ENCODE results near the gene COPB2. TPM values are rescaled to one million over a fixed set of nuclear protein-coding genes. Genes with fewer than 3 reads are reported as not detected.
A peak's percentile ranks its signal among the peaks of the same experiment; 100 is the strongest.

Gene COPB2
- total RNA-seq, 1 donor: 314 TPM

GRCh38 chr3:139318826-139319225 lies 70.6 kb downstream of the COPB2 start:
- no peak overlapping the region for H3K4me3 ChIP-seq (ENCODE audit: low read depth, low read length)
- no peak for TF ChIP-seq CTCF (IDR thresholded peaks at IDR 0.05; ENCODE audit: insufficient read depth, low read depth, low read length)
- DNase-seq (ENCODE audit: low read depth): no peak

GRCh38 chr3:139318431-139318816 lies 71.0 kb downstream of the COPB2 start:
- no peak for DNase-seq (ENCODE audit: low read depth)
- H3K4me3 ChIP-seq (ENCODE audit: low read depth, low read length): no peak overlapping the region
- TF ChIP-seq CTCF (IDR thresholded peaks at IDR 0.05; ENCODE audit: insufficient read depth, low read depth, low read length): no peak

- no peak overlapping the region for H3K4me3 ChIP-seq (ENCODE audit: low read depth, low read length)
- no peak for TF ChIP-seq CTCF (IDR thresholded peaks at IDR 0.05; ENCODE audit: insufficient read depth, low read depth, low read length)
- no peak for DNase-seq (ENCODE audit: low read depth)
Observed at GRCh38 chr3:139317660-139318430, 71.6 kb downstream of the COPB2 start.

GRCh38 chr3:139317215-139317614 lies 72.2 kb downstream of the COPB2 start:
- no peak overlapping the region for H3K4me3 ChIP-seq (ENCODE audit: low read depth, low read length)
- DNase-seq (ENCODE audit: low read depth): no peak
- no peak for TF ChIP-seq CTCF (IDR thresholded peaks at IDR 0.05; ENCODE audit: insufficient read depth, low read depth, low read length)

GRCh38 chr3:139313921-139314320 lies 75.5 kb downstream of the COPB2 start:
- no peak overlapping the region for H3K4me3 ChIP-seq (ENCODE audit: low read depth, low read length)
- DNase-seq (ENCODE audit: low read depth): no peak
- TF ChIP-seq CTCF (IDR thresholded peaks at IDR 0.05; ENCODE audit: insufficient read depth, low read depth, low read length): no peak

GRCh38 chr3:139312959-139313358 lies 76.5 kb downstream of the COPB2 start:
- TF ChIP-seq CTCF (IDR thresholded peaks at IDR 0.05; ENCODE audit: insufficient read depth, low read depth, low read length): no peak
- H3K4me3 ChIP-seq (ENCODE audit: low read depth, low read length): no peak overlapping the region
- DNase-seq (ENCODE audit: low read depth): peak; percentile 76

GRCh38 chr3:139312416-139312815 lies 77.0 kb downstream of the COPB2 start:
- no peak for DNase-seq (ENCODE audit: low read depth)
- H3K4me3 ChIP-seq (ENCODE audit: low read depth, low read length): no peak overlapping the region
- TF ChIP-seq CTCF (IDR thresholded peaks at IDR 0.05; ENCODE audit: insufficient read depth, low read depth, low read length): no peak

Measured in fibroblast of villous mesenchyme (primary cell).